Glutamatergic neuron (in vitro differentiated cells): ENCODE data around the gene STOML2. TPM values are rescaled to one million over a fixed set of nuclear protein-coding genes. Genes with fewer than 3 reads are reported as not detected.

Experiments used
- DNase-seq: peaks from one replicate; pipeline ENCODE4 v3.0.0; 2022
- H3K27ac Mint-ChIP-seq: one replicate; pipeline ENCODE4 v1.8.0; 2020; ENCODE audit warnings: mild to moderate bottlenecking, mixed read lengths, inconsistent platforms; ENCODE audit not compliant: unreplicated experiment
- H3K27me3 Mint-ChIP-seq: one replicate; pipeline ENCODE4 v1.8.0; 2020; ENCODE audit warnings: mild to moderate bottlenecking, moderate library complexity, mixed read lengths, inconsistent platforms; ENCODE audit not compliant: unreplicated experiment
- H3K36me3 Mint-ChIP-seq: one replicate; pipeline ENCODE4 v1.8.0; 2020; ENCODE audit warnings: mild to moderate bottlenecking, mixed read lengths, inconsistent platforms; ENCODE audit not compliant: unreplicated experiment
- H3K4me1 Mint-ChIP-seq: one replicate; pipeline ENCODE4 v1.8.0; 2020; ENCODE audit warnings: mild to moderate bottlenecking, low read depth, mixed read lengths, inconsistent platforms; ENCODE audit not compliant: unreplicated experiment
- H3K4me3 Mint-ChIP-seq: one replicate; pipeline ENCODE4 v1.8.0; 2020; ENCODE audit warnings: mild to moderate bottlenecking, mixed read lengths, inconsistent platforms; ENCODE audit not compliant: unreplicated experiment
- H3K9me3 Mint-ChIP-seq: one replicate; pipeline ENCODE4 v1.8.0; 2020; ENCODE audit warnings: mild to moderate bottlenecking, moderate library complexity, mixed read lengths, inconsistent platforms; ENCODE audit not compliant: unreplicated experiment
- total RNA-seq: library from RNA; stranded (reverse); fragmentation: NEBNext Ultra II Directional; extraction: Animal tissue kit (Norgen Biotek cat#: 25700); gene quantifications from one replicate; pipeline ENCODE4 v1.2.1, GENCODE V29; 2021; ENCODE audit not compliant: unreplicated experiment
- TF ChIP-seq, protein P1 (sequence below): fragments of 200-600 bp; sonication (generic); IDR thresholded peaks from one replicate; pipeline ENCODE4 v1.5.0; 2021; ENCODE audit not compliant: partially characterized antibody, unreplicated experiment

Gene STOML2
- total RNA-seq, 1 donor from 2014 or later = 73.0 TPM

DNA sequence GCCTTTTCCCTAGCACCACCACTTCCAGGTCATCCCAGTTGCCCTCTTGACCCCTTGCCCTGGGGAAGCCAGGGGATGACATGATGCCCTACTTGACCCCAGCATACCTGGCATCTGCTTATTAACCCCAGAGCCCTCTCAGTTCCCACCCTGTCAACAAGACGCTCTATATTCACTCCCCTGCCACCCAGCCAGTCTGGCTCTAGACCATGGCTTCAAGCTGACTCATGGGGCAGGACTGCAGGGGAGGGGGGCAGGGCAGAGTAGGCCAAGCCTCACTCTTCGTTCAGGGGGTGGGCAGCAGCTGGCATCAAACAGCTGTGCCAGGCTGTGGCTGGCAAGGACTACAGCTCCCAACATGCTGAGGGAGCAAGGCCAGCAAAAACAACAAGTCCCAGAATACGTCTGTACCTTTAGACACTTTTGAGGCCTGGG is 7.4 kb upstream of the STOML2 start:
- peaks cover 14% of the 10 kb centered on the region for H3K9me3 Mint-ChIP-seq
- no peak overlapping the region for H3K27ac Mint-ChIP-seq
- H3K4me1 Mint-ChIP-seq = peaks cover 23% of the 10 kb centered on the region
- TF ChIP-seq, protein P1, sequence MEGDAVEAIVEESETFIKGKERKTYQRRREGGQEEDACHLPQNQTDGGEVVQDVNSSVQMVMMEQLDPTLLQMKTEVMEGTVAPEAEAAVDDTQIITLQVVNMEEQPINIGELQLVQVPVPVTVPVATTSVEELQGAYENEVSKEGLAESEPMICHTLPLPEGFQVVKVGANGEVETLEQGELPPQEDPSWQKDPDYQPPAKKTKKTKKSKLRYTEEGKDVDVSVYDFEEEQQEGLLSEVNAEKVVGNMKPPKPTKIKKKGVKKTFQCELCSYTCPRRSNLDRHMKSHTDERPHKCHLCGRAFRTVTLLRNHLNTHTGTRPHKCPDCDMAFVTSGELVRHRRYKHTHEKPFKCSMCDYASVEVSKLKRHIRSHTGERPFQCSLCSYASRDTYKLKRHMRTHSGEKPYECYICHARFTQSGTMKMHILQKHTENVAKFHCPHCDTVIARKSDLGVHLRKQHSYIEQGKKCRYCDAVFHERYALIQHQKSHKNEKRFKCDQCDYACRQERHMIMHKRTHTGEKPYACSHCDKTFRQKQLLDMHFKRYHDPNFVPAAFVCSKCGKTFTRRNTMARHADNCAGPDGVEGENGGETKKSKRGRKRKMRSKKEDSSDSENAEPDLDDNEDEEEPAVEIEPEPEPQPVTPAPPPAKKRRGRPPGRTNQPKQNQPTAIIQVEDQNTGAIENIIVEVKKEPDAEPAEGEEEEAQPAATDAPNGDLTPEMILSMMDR = no peak
- H3K27me3 Mint-ChIP-seq = peaks cover 14% of the 10 kb centered on the region
- H3K4me3 Mint-ChIP-seq = peak overlapping the region; percentile 92
- no peak for DNase-seq
- no peaks in the 10 kb centered on the region for H3K36me3 Mint-ChIP-seq

DNA sequence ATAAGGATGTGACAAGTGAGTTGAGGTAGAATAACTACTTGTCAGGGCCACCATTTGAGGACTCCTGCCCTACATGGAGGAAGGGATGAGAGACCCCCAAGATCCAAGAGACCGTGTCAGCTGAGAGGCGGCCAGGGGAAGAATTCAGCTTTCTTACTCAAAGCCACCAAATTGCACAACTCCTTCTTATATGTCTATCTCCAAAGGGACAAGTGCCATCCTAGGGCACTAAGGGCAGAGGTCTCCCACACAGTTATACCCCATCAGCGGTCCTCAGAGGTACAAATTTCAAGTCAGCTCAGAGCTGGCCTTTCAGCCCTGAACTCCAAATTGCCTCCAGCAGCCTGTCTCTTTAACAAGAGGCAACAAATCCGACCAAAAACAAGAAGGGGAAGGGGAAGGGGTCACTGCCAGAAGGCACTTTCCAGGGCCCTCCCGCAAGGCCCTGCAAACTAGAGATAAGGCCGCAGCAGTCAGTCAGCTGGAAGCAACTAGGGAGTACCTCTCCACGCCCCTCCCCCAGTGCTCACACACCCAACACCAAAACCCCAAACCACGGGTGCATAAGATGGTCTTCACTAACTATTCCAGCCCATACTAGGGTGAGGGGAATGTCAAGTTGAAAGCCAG is 6.1 kb upstream of the STOML2 start:
- Mint-ChIP-seq H3K9me3 (peaks cover 9% of the 10 kb centered on the region), H3K36me3 (no peaks in the 10 kb centered on the region), H3K27me3 (peaks cover 11% of the 10 kb centered on the region), H3K27ac (no peak overlapping the region), H3K4me3 (peak overlapping the region; percentile 65), H3K4me1 (peaks cover 29% of the 10 kb centered on the region)
- TF ChIP-seq, protein P1 = no peak
- DNase-seq = no peak

DNA sequence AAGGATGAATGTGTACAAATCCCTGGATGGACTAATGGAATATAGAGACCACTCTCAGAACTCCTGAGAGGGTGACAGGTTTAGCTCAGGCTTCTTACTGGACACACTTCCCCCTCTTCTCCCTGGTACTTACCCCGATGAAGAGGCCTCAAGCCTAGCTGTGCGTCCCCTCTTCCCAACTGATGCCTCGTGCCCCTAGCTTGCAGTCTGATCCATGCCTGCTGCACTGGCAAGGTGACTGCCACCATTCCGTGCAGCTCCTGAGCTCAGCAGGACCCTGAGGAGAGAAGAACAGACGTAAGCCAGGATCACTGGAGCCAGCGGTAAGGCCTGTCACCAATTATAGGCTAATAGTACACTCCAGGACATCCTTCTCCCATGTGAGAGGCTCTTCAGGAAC is 5.5 kb upstream of the STOML2 start:
- Mint-ChIP-seq H3K4me3 (no peak overlapping the region), H3K9me3 (peaks cover 9% of the 10 kb centered on the region), H3K27ac (no peak overlapping the region), H3K36me3 (no peaks in the 10 kb centered on the region), H3K4me1 (peaks cover 30% of the 10 kb centered on the region), H3K27me3 (peaks cover 9% of the 10 kb centered on the region)
- TF ChIP-seq, protein P1 = no peak
- DNase-seq = no peak

DNA sequence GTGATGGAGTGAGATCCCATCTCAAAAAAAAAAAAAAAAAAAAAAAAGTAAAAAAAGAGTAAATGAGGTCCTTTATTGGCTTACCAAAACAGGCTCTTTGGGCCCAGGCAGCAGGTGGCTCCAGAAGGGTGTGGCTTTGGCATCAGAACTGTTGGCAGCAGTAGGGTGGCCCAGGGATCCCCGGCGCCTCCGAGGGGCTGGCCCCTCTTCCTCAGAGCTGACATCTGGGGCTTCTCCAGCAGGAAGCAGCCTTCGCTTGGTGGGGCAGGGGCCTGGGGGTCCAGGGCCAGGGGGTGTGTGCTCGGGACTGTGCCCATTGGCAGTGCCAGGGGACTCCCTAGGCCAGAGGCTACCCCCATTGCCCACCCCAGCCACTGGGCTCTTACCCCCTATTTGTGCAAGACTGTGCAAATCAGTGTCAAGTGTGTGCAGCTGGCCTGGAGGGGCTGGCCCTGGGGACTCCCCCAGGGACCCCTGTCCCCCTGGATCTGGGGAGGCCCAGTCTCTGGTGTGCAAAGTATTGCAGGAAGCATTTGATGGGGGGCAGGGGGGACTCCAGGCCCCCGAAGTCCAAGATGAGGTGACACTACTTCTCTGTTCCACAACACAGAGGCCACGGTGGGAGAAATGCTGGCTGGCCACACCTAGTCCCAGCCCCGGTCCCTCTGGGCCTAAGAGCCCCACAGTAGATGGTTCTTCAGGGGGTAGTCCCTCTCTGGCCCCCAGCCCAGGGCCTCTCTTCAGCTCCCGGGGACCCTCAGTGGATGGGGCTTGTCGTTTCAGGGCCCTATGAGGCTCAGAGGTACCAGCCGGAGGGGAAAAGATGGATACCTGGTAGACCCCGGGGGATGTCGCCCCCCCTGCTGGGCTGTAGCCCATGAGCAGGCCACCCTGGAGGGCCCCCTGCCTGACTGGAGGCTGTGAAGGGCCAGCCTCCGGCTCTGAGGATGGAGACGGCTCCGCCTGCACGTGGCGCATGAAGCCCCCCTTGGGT is 4.7 kb upstream of the STOML2 start:
- H3K9me3 Mint-ChIP-seq = peaks cover 15% of the 10 kb centered on the region

More for the DNA sequence above, 4.7 kb upstream of the STOML2 start:
- H3K36me3 Mint-ChIP-seq = no peaks in the 10 kb centered on the region
- no peak overlapping the region for H3K4me3 Mint-ChIP-seq
- TF ChIP-seq, protein P1 = no peak
- no peak for DNase-seq
- no peak overlapping the region for H3K27ac Mint-ChIP-seq
- H3K27me3 Mint-ChIP-seq = peaks cover 12% of the 10 kb centered on the region
- peaks cover 30% of the 10 kb centered on the region for H3K4me1 Mint-ChIP-seq
